GM18508 (cell line): Measurements from ENCODE around the gene NADSYN1.
"Not testable (repeated sequence)": the region's sequence is repeated elsewhere in the genome, so short reads cannot be mapped to it uniquely, and the experiment has no call there.

Experiments
- ATAC-seq: cut with Tn5 transposase; IDR thresholded peaks from one replicate; pipeline ENCODE4 v1.9.1; 2021; ENCODE audit warnings: moderate number of reproducible peaks; ENCODE audit not compliant: insufficient read depth, unreplicated experiment

The NADSYN1 gene

GRCh38 chr11:71518506-71519471 is 65.8 kb downstream of the NADSYN1 start:
- ATAC-seq = no peak

- no peak for ATAC-seq
Observed at GRCh38 chr11:71519546-71519945, 66.5 kb downstream of the NADSYN1 start.

- ATAC-seq = no peak
Observed at GRCh38 chr11:71525188-71525937, 72.4 kb downstream of the NADSYN1 start.

GRCh38 chr11:71525938-71526495 is 73.0 kb downstream of the NADSYN1 start:
- no peak for ATAC-seq

GRCh38 chr11:71526796-71527575 is 74.0 kb downstream of the NADSYN1 start, which contains the start of gene KRTAP5-7:
Gene KRTAP5-7, plus strand, starts transcription at chr11:71527267. Its CDS starts 34 bp downstream, at chr11:71527301.
- not testable (repeated sequence) for ATAC-seq

- ATAC-seq = no peak
Observed at GRCh38 chr11:71527576-71528210, 74.7 kb downstream of the NADSYN1 start.

GRCh38 chr11:71530602-71531001 is 77.6 kb downstream of the NADSYN1 start:
- no peak for ATAC-seq

GRCh38 chr11:71532036-71532610 is 79.1 kb downstream of the NADSYN1 start:
- ATAC-seq = no peak

- not testable (repeated sequence) for ATAC-seq
Observed at GRCh38 chr11:71534711-71535608, 82.0 kb downstream of the NADSYN1 start.

- no peak for ATAC-seq
Observed at GRCh38 chr11:71535825-71536224, 82.8 kb downstream of the NADSYN1 start.

- no peak for ATAC-seq
Observed at GRCh38 chr11:71537537-71537936, 84.5 kb downstream of the NADSYN1 start.

GRCh38 chr11:71537977-71538665 is 85.1 kb downstream of the NADSYN1 start, which contains the start of gene KRTAP5-8:
Gene KRTAP5-8, plus strand, starts transcription at chr11:71538025. Its CDS starts 31 bp downstream, at chr11:71538056.
- ATAC-seq = not testable (repeated sequence)

GRCh38 chr11:71538666-71538990 is 85.6 kb downstream of the NADSYN1 start:
- ATAC-seq = no peak

GRCh38 chr11:71539017-71539416 is 86.0 kb downstream of the NADSYN1 start:
- ATAC-seq = no peak

- ATAC-seq = not testable (repeated sequence)
Observed at GRCh38 chr11:71539971-71540370, 87.0 kb downstream of the NADSYN1 start.

GRCh38 chr11:71540521-71541304 is 87.7 kb downstream of the NADSYN1 start:
- not testable (repeated sequence) for ATAC-seq

GRCh38 chr11:71542382-71542781 is 89.4 kb downstream of the NADSYN1 start:
- no peak for ATAC-seq
